GM19238 (cell line): ENCODE measurements around the gene CHEK2.
A peak's percentile ranks its signal among the peaks of the same experiment; 100 is the strongest.
"Not testable (repeated sequence)": the region's sequence is repeated elsewhere in the genome, so short reads cannot be mapped to it uniquely, and the experiment has no call there.

Experiments used
- DNase-seq: peaks from one replicate; pipeline ENCODE4 v3.0.0; 2011; ENCODE audit warnings: low spot score; ENCODE audit not compliant: insufficient read length

CHEK2 gene

DNA sequence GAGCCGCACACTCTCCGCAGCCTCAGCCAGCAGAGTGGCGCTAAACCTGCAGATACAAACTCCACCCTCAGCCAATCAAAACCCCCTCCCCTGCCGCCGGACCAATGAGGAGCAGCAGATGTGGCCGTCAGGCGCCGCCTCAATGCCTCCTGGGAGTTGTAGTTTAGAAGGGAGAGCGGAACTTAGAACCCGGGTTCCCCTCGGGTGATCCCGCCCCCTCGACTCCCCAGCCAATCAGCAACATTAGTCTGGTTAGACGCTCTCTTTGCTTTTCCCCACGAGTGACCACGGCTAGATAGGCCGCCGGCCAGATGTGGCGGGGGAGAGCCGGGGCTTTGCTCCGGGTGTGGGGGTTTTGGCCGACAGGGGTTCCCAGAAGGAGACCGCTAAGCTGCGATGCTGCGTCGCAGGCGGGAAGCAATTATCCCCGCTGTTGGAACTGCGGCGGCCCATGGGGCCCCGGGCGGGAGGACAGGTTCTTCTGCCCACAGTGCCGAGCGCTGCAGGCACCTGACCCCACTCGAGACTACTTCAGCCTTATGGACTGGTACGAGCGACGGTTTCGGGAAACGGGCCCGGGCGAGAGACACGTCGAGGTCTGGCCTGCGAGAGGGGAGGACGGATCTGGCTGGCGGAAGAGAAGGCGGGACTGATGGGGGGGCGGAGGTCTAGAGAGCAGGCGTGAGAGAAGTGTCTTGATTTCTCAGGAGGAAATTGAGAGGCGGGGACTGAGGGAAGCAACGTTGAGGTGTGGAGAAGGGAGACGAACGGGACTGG lies at the start of gene CHEK2, which contains the start of gene HSCB:
TSS of gene CHEK2 (minus strand) at position 36 of the 777 bp plus-strand sequence. CDS start 7,099 bp downstream, outside the sequence.
TSS of gene HSCB (plus strand) at position 255 of the 777 bp plus-strand sequence. CDS start at position 312, 57 bp downstream.
- DNase-seq: peak; percentile 93

DNA sequence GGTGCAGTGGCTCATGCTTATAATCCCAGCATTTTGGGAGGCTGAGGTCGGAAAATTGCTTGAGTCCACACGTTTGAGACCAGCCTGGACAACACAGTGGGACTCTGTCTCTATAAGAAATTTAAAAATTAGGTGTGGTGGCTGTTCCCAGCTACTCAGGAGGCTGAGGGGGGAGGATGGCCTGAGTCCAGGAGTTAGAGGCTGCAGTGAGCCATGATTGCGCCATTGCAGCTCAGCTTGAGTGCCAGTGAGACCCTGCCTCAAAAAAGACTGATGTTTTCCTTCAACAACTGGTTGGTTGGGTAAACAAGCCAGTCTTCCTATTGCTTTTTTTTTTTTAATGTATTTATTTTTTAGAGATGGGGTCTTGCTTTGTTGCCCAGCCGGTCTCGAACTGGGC lies 49.5 kb upstream of the CHEK2 start:
- no peak for DNase-seq

DNA sequence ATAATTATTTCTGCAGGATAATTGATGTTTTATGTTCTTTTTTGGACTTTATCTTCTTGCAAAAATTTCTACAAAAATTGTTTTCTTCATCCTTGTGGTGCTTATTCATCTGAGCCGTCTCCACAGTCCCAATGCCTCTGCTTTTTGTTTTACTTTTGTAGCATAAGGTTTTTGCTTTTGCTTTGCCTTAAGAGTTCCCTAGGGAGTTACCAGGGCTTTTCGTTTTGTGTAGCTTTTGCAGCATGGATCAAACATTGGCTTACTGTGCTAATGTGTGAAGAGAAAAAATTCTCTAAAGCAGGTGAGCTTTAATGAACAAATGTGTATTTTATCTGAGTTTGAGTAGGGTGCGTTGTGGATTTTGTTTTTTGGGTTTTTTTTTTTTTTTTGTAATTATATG lies 47.0 kb upstream of the CHEK2 start:
- no peak for DNase-seq

DNA sequence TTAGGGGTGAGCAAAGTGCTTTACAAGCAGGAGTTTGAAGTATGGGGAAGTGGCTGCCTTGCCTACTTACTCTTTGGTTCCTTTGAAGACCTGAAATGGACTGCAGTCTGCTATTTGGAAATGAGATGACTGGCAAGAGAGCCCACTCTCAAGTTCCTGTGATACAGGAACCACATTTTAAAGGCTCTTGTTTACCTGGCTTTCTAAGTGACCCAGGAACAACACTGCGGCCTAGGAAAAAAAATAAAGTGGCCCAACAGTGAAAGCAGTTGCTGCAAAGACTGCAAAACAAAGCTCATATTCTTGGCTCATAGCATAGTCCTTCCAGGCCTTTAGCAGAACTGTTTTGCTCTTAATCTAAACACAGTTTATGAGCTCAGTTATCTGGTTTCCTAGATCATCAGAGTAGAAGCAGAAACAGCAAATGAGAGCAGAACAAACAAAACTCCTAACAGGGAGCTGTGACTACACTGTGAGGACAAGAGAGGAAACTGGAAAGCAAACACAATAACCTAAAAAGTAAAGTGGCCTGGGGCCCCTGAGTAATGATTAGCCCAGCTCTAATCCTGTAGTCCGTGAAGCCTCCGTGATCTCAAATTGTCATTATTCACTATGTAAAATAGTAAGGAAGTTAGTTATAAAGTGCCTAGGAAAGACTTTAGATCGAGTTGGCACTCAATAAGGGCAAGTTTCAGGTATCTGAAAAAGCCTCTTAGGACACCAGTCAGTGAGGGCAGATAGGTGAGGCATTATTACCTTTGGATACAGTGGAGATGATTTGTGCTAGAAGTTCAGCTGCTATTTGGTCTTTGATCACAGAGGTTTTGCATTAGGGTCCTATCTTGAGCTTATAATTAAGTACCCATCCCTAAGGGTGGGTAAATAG lies 42.4 kb upstream of the CHEK2 start:
- no peak for DNase-seq

DNA sequence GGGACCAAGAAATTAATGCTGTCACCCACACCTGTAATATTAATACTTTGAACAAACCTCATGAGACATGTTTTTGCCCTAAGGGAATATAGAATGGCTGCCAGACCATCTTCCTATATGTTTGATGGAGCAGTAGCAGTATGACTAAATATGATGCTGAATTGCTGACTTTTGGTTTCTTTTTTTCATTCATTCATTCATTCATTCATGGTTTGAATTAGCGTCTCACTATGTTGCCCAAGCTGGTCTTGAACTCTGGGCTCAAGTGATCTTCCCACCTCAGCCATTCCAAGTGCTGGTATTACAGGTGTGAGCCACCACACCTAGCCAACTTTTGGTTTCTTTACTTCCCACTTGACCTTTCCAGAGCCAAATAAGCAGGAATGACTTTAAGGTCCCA lies 38.7 kb upstream of the CHEK2 start:
- DNase-seq: no peak

DNA sequence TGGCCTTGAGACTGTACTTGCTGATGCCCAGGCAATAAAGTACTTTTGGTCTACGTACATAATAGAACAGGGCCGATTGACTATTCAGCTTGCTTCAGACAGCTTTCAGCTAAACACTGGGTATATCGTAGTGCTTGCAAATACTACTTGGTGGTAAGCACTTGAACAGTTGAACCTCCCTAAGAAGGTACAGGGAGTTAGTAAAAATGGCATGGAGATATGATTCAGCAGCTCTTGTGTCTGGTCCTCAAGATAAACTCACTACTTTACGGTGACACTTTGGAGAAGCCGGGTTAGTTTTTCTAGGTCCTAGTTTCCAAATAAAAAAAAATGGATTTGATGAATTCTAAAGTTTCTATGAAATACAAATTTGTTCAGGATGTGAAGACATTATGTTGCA lies 38.2 kb upstream of the CHEK2 start:
- DNase-seq: no peak

DNA sequence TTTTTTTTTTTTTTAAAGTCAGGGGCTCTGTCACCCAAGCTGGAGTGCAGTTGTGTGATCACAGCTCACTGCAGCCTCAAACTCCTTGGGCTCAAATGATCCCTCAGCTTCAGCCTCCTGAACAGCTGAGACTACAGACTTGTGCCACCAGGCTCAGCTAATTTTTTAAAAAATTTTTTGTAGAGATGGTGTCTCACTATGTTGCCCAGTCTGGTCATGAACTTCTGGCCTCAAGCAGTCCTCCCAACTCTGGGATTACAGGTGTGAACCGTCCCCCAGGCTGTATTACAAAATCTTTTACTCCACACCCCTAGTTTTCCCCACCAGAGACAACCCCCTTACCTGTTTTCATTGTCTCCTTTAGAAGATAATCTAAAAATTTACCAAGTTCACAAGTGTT lies 32.8 kb upstream of the CHEK2 start:
- no peak for DNase-seq

DNA sequence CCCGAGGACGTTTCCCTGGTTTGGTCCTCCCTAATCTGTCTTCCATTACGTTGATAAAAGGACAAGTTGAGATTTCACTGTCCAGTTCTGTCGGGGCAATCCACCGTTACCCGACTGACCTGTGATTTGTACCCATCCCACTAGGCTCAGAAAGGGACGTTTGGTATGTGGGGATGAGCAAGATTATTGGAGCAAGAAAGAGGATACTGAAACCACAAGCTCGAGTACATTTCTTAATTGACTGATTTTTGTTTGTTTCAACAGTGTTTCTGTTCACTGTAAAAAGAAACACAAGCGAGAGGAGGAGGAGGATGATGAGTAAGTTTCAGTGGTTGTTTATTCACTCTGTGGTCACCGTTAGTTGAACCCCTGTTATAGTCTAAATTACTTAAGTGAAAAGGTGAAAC lies 31.8 kb upstream of the CHEK2 start:
- peak; percentile 17 for DNase-seq

DNA sequence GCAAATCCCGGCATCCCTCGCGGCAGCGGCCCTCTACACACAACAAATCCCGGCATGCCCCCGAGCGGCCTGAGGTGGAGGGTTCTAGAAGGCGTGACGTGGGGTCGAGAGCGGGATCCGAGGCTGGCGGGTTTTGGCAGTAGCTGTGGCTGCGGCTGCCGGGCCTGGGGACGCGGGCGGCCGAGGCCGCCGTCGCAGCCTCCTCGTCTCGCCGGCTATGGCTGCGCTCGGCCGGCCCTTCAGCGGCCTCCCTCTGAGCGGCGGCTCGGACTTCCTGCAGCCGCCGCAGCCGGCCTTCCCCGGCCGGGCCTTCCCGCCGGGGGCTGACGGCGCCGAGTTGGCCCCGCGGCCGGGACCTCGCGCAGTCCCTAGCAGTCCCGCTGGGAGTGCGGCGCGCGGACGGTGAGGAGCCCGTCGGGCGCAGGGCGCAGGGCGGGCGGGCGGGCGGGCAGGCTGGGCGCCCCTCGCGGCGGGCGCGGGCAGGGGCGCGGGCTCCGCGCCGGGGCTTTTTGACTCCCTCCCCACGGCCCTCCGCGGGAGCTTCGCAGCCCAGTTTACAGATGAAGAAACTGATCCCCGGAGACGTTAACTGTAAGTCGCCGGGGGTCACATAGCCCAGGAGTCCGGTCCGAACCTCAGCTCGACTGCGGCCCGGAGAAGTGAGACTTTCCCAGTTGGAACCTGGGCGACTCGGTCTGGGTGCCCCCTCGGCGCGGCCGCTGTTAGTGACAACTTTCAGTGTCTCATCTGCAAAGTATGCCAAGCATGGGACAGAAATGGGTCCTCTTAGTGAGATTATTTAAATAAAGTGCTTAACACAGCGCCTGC lies 31.2 kb upstream of the CHEK2 start, which contains the start of gene CCDC117:
TSS of gene CCDC117 (plus strand) at position 63 of the 828 bp plus-strand sequence. CDS start at position 218, 155 bp downstream.
- peak; percentile 96 for DNase-seq

DNA sequence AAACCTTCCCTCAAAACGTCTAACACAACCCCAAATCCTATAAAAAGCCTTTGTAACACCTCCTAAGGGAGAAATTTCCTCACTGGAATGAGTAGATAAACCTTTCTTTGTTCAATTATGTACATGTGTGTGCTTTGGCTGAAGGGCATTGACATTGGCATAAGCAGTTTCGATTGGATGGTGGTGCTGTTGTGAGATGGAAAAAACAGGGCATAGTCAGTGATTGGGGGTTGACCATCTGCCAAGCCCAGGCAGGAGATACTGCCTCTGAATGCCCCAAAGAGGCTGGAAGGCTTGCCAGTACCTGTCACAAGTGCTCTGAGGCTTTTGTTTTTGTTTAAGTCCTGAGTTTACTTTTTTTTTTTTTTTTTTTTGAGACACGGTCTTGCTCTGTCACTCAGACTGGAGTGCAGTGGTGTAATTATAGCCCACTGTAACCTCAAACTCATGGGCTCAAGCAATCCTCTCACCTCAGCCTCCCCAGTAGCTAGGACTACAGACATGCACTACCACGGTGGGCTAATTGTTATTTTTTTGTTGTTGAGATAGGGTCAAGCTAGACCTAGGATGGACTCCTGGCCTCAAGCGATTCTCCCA lies 29.7 kb upstream of the CHEK2 start:
- DNase-seq: no peak

DNA sequence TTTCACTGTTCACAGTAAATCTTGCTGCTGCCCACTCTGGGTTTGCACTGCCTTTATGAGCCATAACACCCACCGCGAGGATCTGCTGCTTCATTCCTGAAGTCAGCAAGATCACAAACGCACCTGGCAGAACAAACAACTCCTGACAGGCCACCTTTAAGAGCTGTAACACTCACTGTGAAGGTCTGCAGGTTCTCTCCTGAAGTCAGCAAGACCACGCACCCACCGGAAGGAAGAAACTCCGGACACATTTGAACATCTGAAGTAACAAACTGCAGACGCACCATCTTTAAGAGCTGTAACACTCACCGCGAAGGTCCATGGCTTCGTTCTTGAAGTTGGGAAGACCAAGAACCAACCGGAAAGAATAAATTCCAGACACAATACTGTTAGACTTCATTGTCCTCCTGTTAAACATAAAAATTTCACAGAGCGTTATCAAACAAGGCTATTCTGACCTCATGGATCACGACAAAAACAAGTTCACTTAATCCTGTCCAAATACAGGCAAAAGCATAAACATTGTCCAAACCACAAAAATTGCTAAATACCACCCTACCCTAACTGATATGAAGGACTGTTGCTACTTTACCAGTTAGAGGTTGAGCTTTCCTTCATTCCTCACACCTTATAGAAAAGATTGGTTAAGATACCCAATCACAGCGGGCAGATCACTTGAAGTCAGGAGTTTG lies 27.9 kb upstream of the CHEK2 start:
- DNase-seq: no peak

DNA sequence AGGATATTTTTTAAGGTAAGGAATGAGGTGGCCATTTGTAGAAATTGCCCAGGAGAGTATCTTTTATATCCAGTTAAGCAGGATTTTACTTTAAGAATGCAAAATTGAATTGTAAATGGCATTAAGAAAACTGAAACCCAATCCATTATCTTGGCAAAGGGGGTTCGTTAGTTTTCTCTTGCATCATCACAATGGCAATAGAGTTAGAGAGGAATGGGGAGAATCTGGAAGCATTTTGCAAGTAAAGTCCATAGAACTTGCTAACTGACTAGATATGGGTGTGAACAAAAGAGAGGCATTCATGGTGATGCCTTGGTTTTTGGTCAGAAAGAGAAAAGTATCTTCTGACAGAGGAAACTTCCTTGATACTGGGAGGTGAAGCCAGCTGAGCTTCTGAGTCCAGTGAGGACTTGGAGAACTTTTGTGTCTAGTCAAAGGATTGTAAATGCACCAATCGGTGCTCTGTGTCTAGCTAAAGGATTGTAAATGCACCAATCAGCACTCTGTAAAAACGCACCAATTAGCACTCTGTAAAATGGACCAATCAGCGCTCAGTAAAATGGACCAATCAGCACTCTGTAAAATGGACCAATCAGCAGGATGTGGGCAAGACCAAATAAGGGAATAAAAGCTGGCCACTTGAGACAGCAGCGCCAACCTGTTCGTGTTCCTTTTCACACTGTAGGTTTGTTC lies 27.2 kb upstream of the CHEK2 start:
- no peak for DNase-seq

DNA sequence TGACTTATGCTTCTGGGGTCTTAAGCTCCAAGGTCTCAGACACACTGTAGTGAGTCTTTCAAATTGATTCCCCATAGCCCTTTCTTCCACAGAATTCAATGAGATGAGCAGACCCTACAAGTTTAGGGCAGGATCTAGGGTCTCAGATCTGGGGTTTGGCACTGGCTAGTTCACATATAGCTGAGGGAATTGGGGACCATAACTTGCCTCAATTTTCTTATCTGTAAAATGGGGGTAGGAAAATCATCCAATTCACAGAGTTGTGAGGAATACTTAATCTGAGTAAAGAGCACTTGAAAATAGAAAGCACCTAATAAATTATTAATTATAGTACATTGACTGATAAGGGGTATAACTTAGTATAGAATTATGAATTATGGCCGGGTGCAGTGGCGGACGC lies 25.0 kb upstream of the CHEK2 start:
- DNase-seq: no peak

DNA sequence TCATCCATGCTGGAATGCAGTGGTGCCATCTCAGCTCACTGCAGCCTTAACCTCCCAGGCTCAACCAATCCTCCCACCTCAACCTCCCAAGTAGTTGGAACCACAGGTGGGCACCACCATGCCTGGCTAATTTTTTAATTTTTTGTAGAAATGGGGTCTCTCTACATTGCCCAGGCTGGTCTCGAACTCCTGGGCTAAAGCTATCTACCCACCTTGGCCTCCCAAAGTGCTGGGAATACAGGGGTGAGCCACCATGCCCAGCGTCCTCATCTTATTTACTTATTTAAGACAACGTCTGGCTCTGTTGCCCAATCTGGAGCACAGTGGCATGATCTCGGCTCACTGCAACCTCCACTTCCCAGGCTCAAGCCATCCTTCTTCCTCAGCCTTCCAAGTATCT lies 20.4 kb upstream of the CHEK2 start:
- DNase-seq: not testable (repeated sequence)

DNA sequence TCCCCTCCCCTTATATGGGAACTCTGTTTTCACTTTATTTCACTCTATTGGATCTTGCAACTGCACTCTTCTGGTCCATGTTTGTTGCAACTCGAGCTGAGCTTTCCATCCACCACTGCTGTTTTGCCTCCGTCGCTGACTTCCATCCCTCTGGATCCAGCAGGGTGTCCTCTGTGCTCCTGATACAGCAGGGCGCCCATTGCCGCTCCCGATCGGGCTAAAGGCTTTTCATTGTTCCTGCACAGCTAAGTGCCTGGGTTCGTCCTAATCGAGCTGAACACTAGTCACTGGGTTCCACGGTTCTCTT lies 19.8 kb upstream of the CHEK2 start:
- no peak for DNase-seq

DNA sequence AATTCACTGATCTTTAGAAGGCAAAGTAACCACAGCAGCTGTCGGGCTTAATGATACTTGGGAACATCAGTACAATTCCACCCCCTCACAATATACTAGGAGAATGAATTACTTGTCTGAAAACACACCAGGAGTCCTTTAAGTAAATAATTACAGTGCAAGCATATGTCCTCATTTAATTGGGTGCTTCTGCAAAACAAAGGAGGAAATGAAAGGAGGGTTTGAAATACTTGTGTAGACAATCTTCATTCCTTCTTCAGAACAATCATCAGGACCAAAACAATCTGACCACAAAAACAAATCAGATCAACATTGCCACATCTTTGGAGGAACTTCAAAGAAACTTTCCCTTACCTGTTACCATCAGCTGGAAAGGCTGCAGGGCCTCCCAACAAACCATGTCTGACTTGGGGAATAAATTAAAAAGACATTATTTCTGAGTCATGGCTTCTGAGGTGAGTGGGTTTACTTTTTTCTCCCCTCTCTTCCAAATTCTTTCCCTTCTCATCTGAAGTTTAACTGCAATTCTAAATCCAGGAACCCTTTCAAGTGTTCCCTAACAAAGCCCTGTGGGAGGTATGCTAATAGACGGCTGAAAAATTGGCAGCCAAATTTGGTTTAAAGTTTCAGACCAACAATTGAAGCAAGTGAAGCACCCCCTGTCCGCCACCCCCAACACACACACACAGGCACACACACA lies 18.4 kb upstream of the CHEK2 start:
- DNase-seq: no peak

DNA sequence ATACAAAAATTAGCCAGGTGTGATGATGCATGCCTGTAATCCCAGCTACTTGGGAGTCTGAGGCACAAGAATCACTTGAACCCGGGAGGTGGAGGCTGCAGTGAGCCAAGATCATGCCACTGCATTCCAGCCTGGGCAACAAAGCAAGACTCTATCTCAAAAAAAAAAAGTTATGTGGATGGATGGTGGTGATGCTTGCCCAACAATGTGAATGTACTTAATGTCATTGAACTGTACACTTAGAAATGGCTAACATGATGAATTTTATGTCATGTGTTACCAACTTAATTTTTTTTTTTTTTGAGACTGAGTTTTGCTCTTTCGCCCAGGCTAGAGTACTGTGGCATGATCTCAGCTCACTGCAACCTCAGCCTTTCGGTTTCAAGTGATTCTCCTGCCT lies 12.9 kb upstream of the CHEK2 start:
- DNase-seq: not testable (repeated sequence)

DNA sequence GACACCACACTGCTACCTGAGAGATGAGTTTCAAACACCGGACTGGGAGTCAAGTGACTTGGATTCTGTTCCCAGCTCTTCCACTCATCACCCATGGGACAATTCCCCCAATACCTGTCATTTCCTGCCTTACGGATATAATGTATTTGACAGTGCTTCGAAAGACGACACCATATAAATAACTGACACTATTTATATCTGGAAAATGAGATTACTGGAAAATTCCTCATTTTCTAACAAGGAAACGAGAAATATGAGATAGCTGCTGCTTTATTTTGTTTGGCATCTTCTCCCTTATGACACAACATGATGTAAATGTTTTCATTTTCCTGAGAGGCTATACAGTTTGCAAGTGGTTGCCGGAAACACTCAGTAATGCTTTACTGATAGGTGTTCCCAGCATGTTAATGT lies 8.9 kb upstream of the CHEK2 start:
- no peak for DNase-seq

DNA sequence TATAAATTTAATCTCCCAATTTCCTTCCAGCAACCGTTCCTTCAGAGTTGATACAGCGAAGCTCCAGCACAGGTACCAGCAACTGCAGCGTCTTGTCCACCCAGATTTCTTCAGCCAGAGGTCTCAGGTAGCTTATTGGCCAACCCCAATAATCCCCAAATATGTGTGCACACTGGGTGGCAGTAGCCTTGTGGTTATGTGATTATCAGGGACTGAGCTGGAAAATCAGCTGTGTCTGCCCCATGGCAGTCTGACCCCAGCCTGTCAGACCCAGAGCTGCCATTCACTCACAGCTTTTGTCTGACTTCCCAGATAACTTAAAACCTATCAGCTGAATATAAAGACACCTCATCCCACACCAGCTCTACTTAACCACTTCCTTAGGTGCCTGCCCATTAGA lies 2.2 kb upstream of the CHEK2 start:
- no peak for DNase-seq
